ENCODE measurements around the gene CCDC74B.
"Not testable (repeated sequence)": the region's sequence is repeated elsewhere in the genome, so short reads cannot be mapped to it uniquely, and the experiment has no call there.

GRCh38 chr2:130157354-130157753 lies 12.4 kb upstream of the CCDC74B start:
- TF ChIP-seq CTCF (conservative IDR thresholded peaks at IDR 0.05; ENCODE audit: low read length); EZH2phosphoT487 (IDR thresholded peaks at IDR 0.05; ENCODE audit: borderline replicate concordance): not testable (repeated sequence)

Data from Loucy (cell line).